Peyer's patch (tissue), 4 donors: ENCODE data around the gene RABL6. TPM values are rescaled to one million over a fixed set of nuclear protein-coding genes. Genes with fewer than 3 reads are reported as not detected.

Source experiments
- DNase-seq, 3 donors: peaks; one replicate each; pipeline ENCODE4 v3.0.0-alpha.2; 2017 to 2019
- H3K27ac ChIP-seq, 4 donors: fragments of 200-600 bp; sonication (generic); one replicate each; pipeline ENCODE4 v1.5.1; 2016 to 2019
- H3K27me3 ChIP-seq, 2 donors: fragments of 200-600 bp; sonication (generic); one replicate each; pipeline ENCODE4 v1.5.1; 2019
- H3K36me3 ChIP-seq, 3 donors: fragments of 200-600 bp; sonication (generic); one replicate each; pipeline ENCODE4 v1.5.1; 2016 to 2019
- H3K4me1 ChIP-seq, 4 donors: fragments of 200-600 bp; sonication (generic); one replicate each; pipeline ENCODE4 v1.5.1; 2016 to 2019
- H3K4me3 ChIP-seq, 4 donors: fragments of 200-600 bp; sonication (generic); 1 replicate in 3 of 4; 2 replicates in 1 of 4; pipeline ENCODE4 v1.5.1; 2016 to 2019; ENCODE audit warnings: mild to moderate bottlenecking in 1 of 4
- H3K9me3 ChIP-seq, 4 donors: fragments of 200-600 bp; sonication (generic); one replicate each; pipeline ENCODE4 v1.5.1; 2016 to 2019; ENCODE audit warnings: mild to moderate bottlenecking in 1 of 4
- POLR2A ChIP-seq, 2 donors: fragments of 450-650 bp; IDR thresholded peaks; one replicate each; pipeline ENCODE4 v1.5.1; 2017; ENCODE audit warnings: antibody characterized with exemption in 2 of 2, mild to moderate bottlenecking in 2 of 2, moderate library complexity in 2 of 2
- total RNA-seq, 4 donors: library from RNA; depleted of rRNA; stranded (reverse); fragments of >200 nt; gene quantifications; one replicate each; pipeline ENCODE4 v1.1.0, GENCODE V29; 2016
- TF ChIP-seq, protein P1 (sequence below), 6 experiments: fragments of 450-650 bp in 4 of 6; fragments of 200-600 bp in 2 of 6; sonication (generic) in 1 of 6; IDR thresholded peaks; one replicate each; pipeline ENCODE4 v1.5.1; 2017 to 2019; ENCODE audit warnings: antibody characterized with exemption in 6 of 6, mild to moderate bottlenecking in 3 of 6, moderate library complexity in 1 of 6

Gene RABL6, protein sequence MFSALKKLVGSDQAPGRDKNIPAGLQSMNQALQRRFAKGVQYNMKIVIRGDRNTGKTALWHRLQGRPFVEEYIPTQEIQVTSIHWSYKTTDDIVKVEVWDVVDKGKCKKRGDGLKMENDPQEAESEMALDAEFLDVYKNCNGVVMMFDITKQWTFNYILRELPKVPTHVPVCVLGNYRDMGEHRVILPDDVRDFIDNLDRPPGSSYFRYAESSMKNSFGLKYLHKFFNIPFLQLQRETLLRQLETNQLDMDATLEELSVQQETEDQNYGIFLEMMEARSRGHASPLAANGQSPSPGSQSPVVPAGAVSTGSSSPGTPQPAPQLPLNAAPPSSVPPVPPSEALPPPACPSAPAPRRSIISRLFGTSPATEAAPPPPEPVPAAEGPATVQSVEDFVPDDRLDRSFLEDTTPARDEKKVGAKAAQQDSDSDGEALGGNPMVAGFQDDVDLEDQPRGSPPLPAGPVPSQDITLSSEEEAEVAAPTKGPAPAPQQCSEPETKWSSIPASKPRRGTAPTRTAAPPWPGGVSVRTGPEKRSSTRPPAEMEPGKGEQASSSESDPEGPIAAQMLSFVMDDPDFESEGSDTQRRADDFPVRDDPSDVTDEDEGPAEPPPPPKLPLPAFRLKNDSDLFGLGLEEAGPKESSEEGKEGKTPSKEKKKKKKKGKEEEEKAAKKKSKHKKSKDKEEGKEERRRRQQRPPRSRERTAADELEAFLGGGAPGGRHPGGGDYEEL
- 100 to 1,000 TPM in 3 of 4 donors, 10 to 100 TPM in 1; 98.4 to 187 (median 134) TPM for total RNA-seq

DNA sequence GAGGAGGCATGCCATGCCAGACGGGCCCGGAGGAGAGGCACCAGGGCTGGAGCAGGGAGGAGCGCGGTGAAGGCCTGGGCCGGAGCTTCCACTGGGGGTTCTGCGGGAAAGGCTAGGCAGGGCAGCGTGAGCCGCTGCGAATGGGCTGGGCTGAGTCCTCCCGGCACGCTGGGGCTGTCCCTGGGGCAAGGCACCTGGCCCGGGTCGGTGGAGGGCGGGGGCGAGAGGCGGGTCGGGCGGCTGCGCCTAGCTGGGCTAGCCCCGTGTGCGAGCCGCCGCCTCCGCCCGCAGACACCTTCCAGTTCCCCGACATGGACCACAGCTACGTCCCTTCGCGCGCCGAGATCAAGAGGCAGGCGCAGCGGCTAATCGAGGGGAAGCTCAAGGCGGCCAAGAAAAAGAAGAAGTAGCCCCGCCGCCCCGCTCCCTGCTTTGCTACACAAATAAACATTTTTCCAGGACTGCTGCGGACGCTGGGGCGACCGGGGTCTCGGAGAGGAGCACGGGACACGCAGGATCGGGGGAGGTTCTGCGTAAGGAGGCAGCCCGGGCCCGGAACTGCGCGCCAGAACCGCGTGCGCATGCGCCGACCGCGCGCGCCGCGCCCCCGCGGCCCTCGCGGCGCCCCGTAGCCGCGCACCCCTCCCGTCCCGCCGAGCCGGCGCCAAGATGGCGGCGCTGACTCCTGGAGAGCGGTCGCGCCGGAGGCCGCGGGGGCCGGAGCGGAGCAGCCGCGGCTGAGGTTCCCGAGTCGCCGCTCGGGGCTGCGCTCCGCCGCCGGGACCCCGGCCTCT lies at the start of gene RABL6:
TSS of gene RABL6 (plus strand) at position 668 of the 794 bp plus-strand sequence. CDS start 249 bp downstream, outside the sequence.
- no peaks in the 10 kb centered on the region for H3K9me3 ChIP-seq
- peaks cover 6 to 44% (median 17%) of the 10 kb centered on the region in 4 donors for H3K4me1 ChIP-seq
- H3K27ac ChIP-seq = peak within 1 kb of the TSS; percentile 84 to 97 (median 90)
- H3K36me3 ChIP-seq = peaks cover 0 to 7% (median 0%) of the 10 kb centered on the region in 3 donors
- peak; percentile 68 to 89 (median 88) for DNase-seq
- H3K27me3 ChIP-seq = no peaks in the 10 kb centered on the region
- peak within 1 kb of the TSS; percentile 94 to 100 (median 99) for H3K4me3 ChIP-seq
- TF ChIP-seq POLR2A (IDR thresholded peaks at IDR 0.05) = peak; percentile 61 to 83
- TF ChIP-seq, protein P1, sequence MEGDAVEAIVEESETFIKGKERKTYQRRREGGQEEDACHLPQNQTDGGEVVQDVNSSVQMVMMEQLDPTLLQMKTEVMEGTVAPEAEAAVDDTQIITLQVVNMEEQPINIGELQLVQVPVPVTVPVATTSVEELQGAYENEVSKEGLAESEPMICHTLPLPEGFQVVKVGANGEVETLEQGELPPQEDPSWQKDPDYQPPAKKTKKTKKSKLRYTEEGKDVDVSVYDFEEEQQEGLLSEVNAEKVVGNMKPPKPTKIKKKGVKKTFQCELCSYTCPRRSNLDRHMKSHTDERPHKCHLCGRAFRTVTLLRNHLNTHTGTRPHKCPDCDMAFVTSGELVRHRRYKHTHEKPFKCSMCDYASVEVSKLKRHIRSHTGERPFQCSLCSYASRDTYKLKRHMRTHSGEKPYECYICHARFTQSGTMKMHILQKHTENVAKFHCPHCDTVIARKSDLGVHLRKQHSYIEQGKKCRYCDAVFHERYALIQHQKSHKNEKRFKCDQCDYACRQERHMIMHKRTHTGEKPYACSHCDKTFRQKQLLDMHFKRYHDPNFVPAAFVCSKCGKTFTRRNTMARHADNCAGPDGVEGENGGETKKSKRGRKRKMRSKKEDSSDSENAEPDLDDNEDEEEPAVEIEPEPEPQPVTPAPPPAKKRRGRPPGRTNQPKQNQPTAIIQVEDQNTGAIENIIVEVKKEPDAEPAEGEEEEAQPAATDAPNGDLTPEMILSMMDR (IDR thresholded peaks at IDR 0.05) = no peak

DNA sequence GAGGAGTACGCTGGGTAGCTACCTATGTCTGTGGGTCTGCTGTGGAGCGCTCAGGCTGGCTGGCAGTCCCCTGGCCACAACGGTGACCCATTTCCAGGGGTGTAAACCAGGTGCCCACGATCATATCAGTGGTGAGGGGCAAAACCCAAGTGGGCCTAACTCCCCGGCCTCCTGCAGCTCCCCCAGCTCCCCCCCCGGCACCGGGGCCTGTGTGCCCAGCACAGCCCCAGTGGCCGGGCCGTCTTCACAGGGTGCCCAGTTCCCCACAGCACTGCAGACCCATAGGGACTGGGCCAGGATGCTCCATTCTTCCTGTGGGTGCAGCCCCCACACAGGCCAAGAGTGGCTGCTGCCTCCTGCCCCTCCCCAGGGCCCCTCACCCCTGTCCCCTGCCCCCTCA lies 48.7 kb upstream of the RABL6 start:
- Histone ChIP-seq H3K36me3 (no peaks in the 10 kb centered on the region), H3K9me3 (peaks cover 0 to 4% (median 0%) of the 10 kb centered on the region in 4 donors), H3K4me1 (peaks cover 0 to 20% (median 0%) of the 10 kb centered on the region in 4 donors), H3K27ac (no peak overlapping the region), H3K4me3 (no peak overlapping the region), H3K27me3 (no peaks in the 10 kb centered on the region)
- TF ChIP-seq, protein P1 (IDR thresholded peaks at IDR 0.05) = no peak
- no peak for TF ChIP-seq POLR2A (IDR thresholded peaks at IDR 0.05)
- DNase-seq = no peak

DNA sequence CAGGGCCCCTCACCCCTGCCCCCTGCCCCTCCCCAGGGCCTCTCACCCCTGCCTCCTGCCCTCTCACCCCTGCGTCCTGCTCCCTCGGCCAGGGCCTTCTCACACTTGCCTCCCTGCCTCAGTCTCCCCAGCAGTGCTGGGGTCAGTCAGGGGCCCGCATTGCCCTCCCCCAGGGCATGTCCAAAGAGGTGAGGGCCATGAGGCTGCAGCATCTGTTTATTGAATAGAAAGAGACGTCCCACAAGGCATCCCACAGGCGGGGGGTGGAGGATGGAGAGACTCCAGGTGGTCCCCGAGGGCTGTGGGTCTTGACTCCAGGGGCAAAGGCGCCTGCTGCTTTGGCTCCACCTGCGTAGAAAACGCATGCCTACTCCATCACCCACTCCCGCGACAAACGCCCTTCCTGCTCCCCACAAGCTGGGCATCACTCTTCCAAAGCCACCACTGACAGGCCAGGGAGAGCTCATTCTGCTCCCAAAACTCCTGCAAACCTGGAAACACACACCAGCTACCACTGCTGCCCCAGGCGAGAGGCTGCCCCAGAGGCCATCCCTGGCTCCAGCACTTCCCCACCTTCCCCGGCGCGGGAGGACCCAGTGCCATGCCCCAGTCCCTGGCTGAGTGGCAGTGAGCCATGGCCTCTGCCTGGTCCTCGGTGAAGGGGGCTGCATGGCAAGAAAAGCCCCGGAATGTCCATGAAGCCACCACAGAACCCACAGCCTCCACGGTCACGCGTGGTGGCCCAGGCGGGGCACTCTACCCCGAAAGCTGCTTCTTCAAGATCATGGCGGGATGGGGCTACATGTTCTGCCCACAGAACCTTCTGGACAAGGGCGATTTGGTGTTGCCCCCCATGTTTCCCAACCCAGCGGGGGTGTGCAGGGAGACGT lies 48.1 kb upstream of the RABL6 start:
- no peak for TF ChIP-seq POLR2A (IDR thresholded peaks at IDR 0.05)
- TF ChIP-seq, protein P1 (IDR thresholded peaks at IDR 0.05) = no peak
- Histone ChIP-seq H3K4me1 (peaks cover 0 to 19% (median 0%) of the 10 kb centered on the region in 4 donors), H3K36me3 (no peaks in the 10 kb centered on the region), H3K27ac (no peak overlapping the region), H3K4me3 (no peak overlapping the region), H3K27me3 (no peaks in the 10 kb centered on the region), H3K9me3 (peaks cover 0 to 4% (median 0%) of the 10 kb centered on the region in 4 donors)
- DNase-seq = no peak

DNA sequence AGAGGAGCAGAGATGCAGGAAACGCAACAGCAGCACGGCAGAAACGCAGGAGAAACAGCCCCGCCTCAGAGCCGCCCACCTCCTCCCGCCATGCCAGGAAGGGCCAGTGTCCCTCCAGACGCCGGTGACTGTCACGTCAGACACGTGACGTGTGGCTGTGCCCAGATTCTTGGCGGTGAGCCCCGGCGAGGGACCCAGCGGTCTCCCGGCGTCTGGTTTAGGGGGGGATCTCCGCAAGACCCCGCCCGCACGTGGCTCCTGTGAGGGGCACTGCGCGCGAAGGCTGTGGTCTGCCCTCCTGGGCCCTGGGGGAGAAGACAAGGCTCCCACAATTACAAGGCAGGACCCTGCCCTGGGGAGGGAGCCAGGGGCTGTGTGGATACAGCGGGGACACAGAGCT lies 47.3 kb upstream of the RABL6 start:
- TF ChIP-seq, protein P1 (IDR thresholded peaks at IDR 0.05) = no peak
- TF ChIP-seq POLR2A (IDR thresholded peaks at IDR 0.05) = no peak
- DNase-seq = no peak
- H3K4me1 ChIP-seq = peaks cover 0 to 17% (median 0%) of the 10 kb centered on the region in 4 donors
- H3K4me3 ChIP-seq = no peak overlapping the region
- peaks cover 0 to 3% (median 0%) of the 10 kb centered on the region in 4 donors for H3K9me3 ChIP-seq
- no peaks in the 10 kb centered on the region for H3K27me3 ChIP-seq
- no peaks in the 10 kb centered on the region for H3K36me3 ChIP-seq
- no peak overlapping the region for H3K27ac ChIP-seq
